ENCODE results near the gene SAMD3. TPM values are rescaled to one million over a fixed set of nuclear protein-coding genes. Genes with fewer than 3 reads are reported as not detected.

SAMD3 gene
- total RNA-seq, 1 experiment from 2014 or later = 0.39 TPM

- H3K79me1 ChIP-seq (ENCODE audit: insufficient read depth, low read depth, low read length, poor library complexity, severe bottlenecking) = no peaks in the 10 kb centered on the region
- H3K23me2 ChIP-seq (ENCODE audit: insufficient read length, low read depth, low read length, poor library complexity, severe bottlenecking) = no peaks in the 10 kb centered on the region
- no peak overlapping the region for H3K18ac ChIP-seq (ENCODE audit: insufficient read length, low read depth, low read length)
- H3K4ac ChIP-seq (ENCODE audit: low read depth, low read length) = no peak overlapping the region
- H2AFZ ChIP-seq (ENCODE audit: low read length) = no peak overlapping the region
- Mint-ChIP-seq H3K4me1 (no peaks in the 10 kb centered on the region), H3K27me3 (ENCODE audit: low read depth) (no peaks in the 10 kb centered on the region), H3K27ac (no peak overlapping the region), H3K4me3 (no peak overlapping the region), H3K9me3 (peaks cover 21 to 33% of the 10 kb centered on the region in 2 experiments), H3K36me3 (ENCODE audit: insufficient read depth in 1 of 3, low read depth in 3 of 3) (peaks cover 19 to 41% (median 25%) of the 10 kb centered on the region in 3 experiments)
- H3K23ac ChIP-seq (ENCODE audit: insufficient read length, low read depth, low read length) = no peak overlapping the region
- H3K9ac ChIP-seq (ENCODE audit: extremely low read depth, insufficient read length, low read length) = no peak overlapping the region
- no peaks in the 10 kb centered on the region for H3K27me3 ChIP-seq (ENCODE audit: insufficient read depth, low read length)
- H4K20me1 ChIP-seq (ENCODE audit: control insufficient read depth, insufficient read depth, insufficient read length) = no peaks in the 10 kb centered on the region
- H3K79me2 ChIP-seq (ENCODE audit: insufficient read depth, low read length) = no peaks in the 10 kb centered on the region
- H3K4me1 ChIP-seq (ENCODE audit: insufficient read depth, low read length) = no peaks in the 10 kb centered on the region
- H3K4me2 ChIP-seq (ENCODE audit: insufficient read depth, insufficient read length, low read length) = no peak overlapping the region
- H3T11ph ChIP-seq (ENCODE audit: low read length) = no peak overlapping the region
- no peak overlapping the region for H2BK20ac ChIP-seq (ENCODE audit: low read depth, low read length, poor library complexity, severe bottlenecking)
- no peak overlapping the region for H4K5ac ChIP-seq (ENCODE audit: insufficient read length, low read depth, low read length)
- H3K27ac ChIP-seq (ENCODE audit: insufficient read length, low read depth, low read length) = no peak overlapping the region
- no peak overlapping the region for H2BK12ac ChIP-seq (ENCODE audit: insufficient read length, low read depth, low read length)
- H3K56ac ChIP-seq (ENCODE audit: insufficient read length, low read depth, low read length) = no peak overlapping the region
- no peaks in the 10 kb centered on the region for H3K9me3 ChIP-seq (ENCODE audit: control insufficient read depth, low read depth, low read length)
- no peak for DNase-seq
- H2AK5ac ChIP-seq (ENCODE audit: insufficient read length, low read length) = no peak overlapping the region
- no peak overlapping the region for H4K8ac ChIP-seq (replicated peaks; ENCODE audit: insufficient read length, low read depth, low read length)
- TF ChIP-seq CTCF (conservative IDR thresholded peaks at IDR 0.05) = no peak
- H4K91ac ChIP-seq (ENCODE audit: insufficient read length, low read depth, low read length) = no peak overlapping the region
- no peak overlapping the region for H3K14ac ChIP-seq (ENCODE audit: insufficient read depth, low read length)
- no peak overlapping the region for H2BK120ac ChIP-seq (ENCODE audit: low read depth, low read length, poor library complexity, severe bottlenecking)
- H2BK15ac ChIP-seq (ENCODE audit: low read depth, low read length) = no peak overlapping the region
- no CpG with 5 or more reads among the region's 2 CpGs for WGBS (ENCODE audit: extremely low coverage, insufficient read length, low lambda C conversion rate)
- no peak overlapping the region for H2BK5ac ChIP-seq (ENCODE audit: insufficient read length, low read length)
Observed at GRCh38 chr6:130259557-130259956, 36.8 kb upstream of the SAMD3 start.
